ENCODE data around the gene PYROXD2.
A peak's percentile ranks its signal among the peaks of the same experiment; 100 is the strongest.
"Not testable (repeated sequence)": the region's sequence is repeated elsewhere in the genome, so short reads cannot be mapped to it uniquely, and the experiment has no call there.

PYROXD2 gene

GRCh38 chr10:98363220-98363619 lies 51.8 kb downstream of the PYROXD2 start:
- DNase-seq, result no peak

- DNase-seq, result peak; percentile 97
Observed at GRCh38 chr10:98361131-98362025, 53.6 kb downstream of the PYROXD2 start.

- peak; percentile 89 for DNase-seq
Observed at GRCh38 chr10:98357194-98357822, 57.7 kb downstream of the PYROXD2 start.

DNA sequence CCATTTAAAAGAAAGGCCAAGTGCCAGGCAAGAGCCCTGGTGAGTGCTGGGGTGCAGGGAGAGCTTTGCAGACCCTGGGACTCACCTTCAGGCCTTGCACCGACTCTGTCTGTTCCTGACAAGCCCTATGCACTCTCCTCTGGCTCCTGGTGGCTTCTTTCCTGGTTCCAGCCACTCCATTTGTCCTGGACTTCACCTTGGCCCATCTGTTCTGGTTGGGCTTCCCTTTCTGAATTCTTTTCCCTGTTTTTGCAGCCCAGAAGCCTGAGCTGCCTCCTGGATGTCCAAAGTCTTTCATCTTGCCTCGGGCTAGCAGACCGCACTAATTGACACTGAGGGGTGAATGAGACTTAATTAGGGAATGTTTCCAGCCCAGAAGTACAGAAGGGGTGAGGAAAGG lies 60.5 kb downstream of the PYROXD2 start:
- no peak for DNase-seq

GRCh38 chr10:98353170-98353569 lies 61.8 kb downstream of the PYROXD2 start:
- no peak for DNase-seq

DNA sequence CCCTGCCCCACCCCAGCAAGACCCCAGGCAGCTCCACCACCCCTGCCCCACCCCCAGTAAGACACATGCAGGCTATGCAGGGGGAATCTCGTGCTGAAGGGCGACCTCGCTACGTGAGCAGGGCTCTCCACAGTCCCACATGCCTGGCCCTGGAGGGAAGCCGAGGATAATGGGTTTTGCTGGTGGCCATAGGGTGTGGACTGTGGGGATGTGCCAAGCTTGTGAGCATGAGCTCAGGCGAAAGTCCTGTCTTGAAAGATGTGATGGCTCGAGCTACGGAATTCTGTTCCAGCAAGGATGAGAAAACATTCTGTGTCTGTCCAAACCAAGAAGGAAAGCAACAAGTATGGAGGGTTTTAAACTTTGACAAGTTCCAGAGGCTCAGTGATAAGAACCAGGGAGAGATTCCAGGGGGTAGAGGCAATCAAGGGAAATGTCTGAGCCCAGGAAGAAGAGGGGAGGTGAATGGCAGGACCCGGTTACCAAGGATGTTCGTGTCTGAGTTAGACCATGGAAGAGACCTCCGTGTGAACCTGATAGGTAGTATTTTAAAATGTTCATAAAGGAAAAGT lies 63.1 kb downstream of the PYROXD2 start:
- DNase-seq, result no peak

GRCh38 chr10:98349508-98349922 lies 65.5 kb downstream of the PYROXD2 start:
- DNase-seq, result peak; percentile 100

GRCh38 chr10:98346847-98347246 lies 68.1 kb downstream of the PYROXD2 start:
- no peak for DNase-seq

GRCh38 chr10:98344589-98345038 lies 70.4 kb downstream of the PYROXD2 start:
- DNase-seq, result peak; percentile 88

GRCh38 chr10:98341701-98342100 lies 73.3 kb downstream of the PYROXD2 start:
- not testable (repeated sequence) for DNase-seq

DNA sequence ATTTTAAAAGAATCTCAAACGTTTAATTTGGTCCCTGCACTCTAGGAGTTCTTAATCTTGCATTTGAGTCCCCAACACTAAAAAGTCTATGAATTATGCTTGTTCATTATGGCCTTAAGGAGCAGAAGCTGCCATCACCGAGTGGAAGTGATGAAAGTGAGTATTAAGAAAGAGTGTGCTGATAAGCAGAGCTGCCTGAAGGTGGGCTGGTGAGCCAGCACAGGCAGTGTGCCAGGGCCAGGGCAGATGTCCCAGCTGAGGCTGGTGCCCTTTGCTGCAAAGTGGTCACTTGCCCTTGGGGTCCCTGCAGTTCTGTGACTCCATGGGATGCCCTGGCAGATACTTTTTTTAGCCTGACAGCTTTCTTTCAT lies 74.1 kb downstream of the PYROXD2 start:
- no peak for DNase-seq

DNA sequence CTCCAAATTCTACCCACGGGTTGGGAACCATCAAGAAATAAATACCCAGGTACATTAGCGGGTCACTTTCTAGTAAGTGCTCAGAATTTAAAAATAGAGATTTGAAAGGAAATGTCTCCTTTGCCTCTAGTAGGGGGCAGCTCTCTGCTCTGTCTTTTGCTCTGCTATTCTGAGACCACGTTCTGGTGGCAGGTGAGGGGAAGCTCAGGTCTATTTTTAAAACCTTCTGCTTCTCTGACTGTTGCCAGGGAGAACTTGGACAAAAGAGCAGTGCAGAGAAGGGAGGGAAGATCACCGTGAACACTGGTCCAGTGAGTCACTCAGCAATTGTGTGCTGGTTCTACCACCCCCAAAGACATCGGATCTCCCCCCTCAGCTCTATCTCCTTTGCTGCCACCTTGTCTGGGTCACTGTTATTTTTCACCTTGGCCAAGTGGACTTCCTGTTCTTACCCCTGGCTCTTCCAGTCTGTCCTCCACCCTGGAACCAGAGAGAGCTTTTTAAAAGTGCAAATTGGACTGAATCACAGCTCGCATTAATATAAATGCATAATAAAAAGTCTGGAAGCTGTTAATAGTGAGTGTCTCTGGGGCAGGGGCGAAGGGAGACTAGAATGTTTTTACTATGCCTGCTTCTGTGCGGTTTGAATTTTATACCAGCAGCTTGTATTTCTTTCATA lies 74.6 kb downstream of the PYROXD2 start:
- DNase-seq, result no peak

DNA sequence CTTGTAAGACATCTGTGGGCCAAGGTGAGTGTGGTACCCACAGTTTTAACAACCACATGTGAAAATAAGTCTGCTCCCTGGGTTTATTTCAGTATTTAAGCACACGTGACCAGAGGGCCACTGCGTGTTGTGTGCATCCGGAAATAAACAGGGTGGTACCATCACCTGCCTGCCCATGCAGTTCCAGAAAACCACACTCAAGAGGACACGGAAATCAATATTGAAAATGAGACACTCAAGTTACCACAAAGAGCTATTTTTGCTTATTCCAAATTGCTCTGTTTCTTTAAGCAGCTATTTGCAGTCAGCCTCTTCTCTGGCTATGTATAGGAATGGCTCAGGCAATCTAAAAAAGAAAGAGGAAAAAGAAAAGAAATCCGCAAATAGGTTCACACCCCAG lies 75.2 kb downstream of the PYROXD2 start:
- DNase-seq, result no peak

GRCh38 chr10:98338896-98339295 lies 76.1 kb downstream of the PYROXD2 start:
- DNase-seq, result no peak

DNA sequence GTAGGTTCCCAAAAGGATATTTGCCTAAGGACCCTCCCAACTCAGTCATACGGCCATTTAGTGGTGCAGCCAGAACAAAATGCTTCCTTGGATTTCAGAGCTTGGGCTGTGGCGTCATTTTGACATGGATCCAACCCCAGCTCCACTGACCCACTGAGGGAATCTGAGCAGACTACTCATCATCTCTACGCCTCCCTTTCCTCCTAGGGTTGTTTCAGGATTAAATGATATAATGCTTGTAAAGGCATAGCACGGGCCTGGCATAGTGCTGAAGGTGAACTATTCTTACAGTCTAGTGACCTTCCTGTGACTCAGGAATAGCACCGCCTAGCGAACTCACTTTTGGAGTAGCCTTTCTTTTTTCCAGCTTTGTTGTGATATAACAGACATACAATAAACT lies 76.7 kb downstream of the PYROXD2 start:
- peak; percentile 44 for DNase-seq

- no peak for DNase-seq
Observed at GRCh38 chr10:98337484-98337883, 77.5 kb downstream of the PYROXD2 start.
